GM12874 (cell line): Measurements from ENCODE around the gene ZNF580.

Experiments
- TF ChIP-seq, protein P1 (sequence below): IDR thresholded peaks from 2 replicates; pipeline ENCODE4 v1.5.1; 2011; ENCODE audit warnings: low read depth, mild to moderate bottlenecking, control low read depth, low read length, moderate library complexity; ENCODE audit not compliant: insufficient read depth

ZNF580 gene

DNA sequence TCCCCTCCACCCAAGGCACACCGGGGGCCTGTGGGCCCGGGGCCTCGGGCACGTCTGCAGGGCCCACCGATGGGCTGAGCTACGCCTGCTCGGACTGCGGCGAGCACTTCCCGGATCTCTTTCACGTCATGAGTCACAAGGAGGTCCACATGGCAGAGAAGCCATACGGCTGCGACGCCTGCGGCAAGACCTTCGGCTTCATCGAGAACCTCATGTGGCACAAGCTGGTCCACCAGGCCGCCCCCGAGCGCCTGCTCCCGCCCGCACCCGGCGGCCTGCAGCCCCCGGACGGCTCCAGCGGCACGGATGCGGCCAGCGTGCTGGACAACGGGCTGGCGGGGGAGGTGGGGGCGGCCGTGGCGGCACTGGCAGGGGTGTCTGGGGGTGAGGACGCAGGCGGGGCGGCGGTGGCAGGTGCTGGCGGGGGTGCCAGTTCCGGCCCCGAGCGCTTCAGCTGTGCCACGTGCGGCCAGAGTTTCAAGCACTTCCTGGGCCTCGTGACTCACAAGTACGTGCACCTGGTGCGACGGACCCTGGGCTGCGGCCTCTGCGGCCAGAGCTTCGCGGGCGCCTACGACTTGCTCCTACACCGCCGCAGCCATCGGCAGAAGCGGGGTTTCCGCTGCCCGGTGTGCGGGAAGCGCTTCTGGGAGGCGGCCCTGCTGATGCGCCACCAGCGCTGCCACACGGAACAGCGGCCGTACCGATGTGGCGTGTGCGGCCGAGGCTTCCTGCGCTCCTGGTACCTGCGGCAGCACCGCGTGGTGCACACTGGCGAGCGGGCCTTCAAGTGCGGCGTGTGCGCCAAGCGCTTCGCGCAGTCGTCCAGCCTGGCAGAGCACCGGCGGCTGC is 25.0 kb upstream of the ZNF580 start:
- TF ChIP-seq, protein P1, sequence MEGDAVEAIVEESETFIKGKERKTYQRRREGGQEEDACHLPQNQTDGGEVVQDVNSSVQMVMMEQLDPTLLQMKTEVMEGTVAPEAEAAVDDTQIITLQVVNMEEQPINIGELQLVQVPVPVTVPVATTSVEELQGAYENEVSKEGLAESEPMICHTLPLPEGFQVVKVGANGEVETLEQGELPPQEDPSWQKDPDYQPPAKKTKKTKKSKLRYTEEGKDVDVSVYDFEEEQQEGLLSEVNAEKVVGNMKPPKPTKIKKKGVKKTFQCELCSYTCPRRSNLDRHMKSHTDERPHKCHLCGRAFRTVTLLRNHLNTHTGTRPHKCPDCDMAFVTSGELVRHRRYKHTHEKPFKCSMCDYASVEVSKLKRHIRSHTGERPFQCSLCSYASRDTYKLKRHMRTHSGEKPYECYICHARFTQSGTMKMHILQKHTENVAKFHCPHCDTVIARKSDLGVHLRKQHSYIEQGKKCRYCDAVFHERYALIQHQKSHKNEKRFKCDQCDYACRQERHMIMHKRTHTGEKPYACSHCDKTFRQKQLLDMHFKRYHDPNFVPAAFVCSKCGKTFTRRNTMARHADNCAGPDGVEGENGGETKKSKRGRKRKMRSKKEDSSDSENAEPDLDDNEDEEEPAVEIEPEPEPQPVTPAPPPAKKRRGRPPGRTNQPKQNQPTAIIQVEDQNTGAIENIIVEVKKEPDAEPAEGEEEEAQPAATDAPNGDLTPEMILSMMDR, result no peak

GRCh38 chr19:55616395-55616875 is 24.4 kb upstream of the ZNF580 start:
- TF ChIP-seq, protein P1, result no peak

DNA sequence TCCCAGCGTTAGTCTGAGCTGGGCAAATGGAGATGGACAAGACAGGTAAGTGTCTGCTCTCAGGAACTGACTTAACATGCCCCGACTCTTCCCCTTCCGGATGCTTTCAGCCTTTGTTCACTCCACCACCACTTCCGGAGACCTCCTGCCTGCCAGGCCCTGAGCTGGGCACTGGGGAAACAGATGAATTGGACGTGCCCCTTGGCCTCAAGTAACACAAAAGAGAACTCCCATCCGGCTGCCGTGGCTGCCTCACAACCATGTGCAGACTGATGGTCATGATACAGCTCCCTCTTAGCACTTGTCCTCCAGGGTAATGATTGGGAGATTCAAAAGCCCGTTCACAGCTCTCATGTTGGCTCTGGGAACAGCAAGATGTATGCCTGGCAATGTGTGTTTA is 23.4 kb upstream of the ZNF580 start:
- TF ChIP-seq, protein P1, result no peak

GRCh38 chr19:55618426-55618825 is 22.4 kb upstream of the ZNF580 start:
- TF ChIP-seq, protein P1, result no peak

DNA sequence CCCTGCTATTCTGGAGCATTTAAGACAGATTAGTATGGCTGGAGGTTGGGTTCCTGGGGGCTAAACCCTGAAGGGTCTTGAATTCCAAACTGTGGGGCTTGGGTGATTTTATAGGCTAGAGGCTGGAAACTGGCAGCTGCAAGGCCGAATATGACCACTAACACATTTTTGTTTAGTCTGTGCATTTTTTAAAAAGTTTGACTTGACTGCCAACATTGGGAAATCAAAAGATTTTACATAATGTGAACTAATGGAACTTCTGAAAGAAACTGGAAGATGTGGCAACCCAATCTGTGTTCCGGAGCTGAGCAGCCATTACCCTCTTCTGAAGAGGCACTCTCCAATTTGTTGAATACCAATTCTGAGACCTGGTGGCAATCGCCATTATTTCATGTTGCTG is 21.5 kb upstream of the ZNF580 start:
- TF ChIP-seq, protein P1, result no peak

- TF ChIP-seq, protein P1, result no peak
These were observed 20.2 kb upstream of the ZNF580 start for GRCh38 chr19:55620410-55621204.

GRCh38 chr19:55621205-55621672 is 19.6 kb upstream of the ZNF580 start:
- TF ChIP-seq, protein P1, result no peak
